ENCODE data around the gene SNAPC4. TPM values are rescaled to one million over a fixed set of nuclear protein-coding genes. Genes with fewer than 3 reads are reported as not detected.

The SNAPC4 gene
- total RNA-seq, 1 donor from 2014 or later = 13.5 TPM

DNA sequence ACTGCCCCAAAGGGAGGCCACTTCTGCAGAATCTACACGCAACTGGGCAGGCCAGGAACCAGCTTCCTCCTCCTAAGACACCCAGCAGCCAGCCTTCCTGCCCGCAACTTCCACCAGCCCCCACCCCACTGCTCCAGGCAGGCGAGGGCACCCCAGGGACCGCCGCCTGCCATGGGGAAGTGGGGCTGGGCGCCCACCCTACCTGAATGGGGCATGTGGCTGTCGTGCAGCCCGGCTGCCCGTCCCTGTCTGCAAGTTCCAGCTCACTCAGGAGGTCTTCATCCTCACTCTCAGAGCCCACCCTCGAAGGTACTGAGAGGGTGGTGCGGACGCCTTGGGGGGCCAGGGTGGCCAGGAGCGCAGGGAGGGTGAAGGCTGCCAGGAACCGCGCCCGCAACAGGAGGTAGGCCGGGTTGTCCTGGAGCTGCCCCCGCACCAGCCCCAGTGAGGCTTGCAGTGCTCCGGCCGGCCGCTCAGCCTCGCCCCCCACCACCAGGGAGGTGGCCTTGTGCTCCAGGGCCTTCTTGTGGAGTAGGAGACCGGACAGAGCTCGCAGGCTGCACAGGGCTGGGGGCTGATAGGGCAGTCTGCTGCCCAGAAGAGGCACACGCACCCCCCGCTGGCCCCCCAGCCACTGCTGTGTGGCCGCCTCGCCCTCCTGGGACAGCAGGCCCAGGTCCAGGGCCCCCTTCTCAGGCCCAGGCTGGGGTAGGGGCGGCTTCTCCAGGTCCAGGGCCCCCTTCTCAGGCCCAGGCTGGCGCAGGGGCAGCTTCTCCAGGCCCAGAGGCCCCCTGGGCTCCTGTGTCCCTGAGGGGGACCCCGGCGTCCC, 22.4 kb downstream of the SNAPC4 start:
- Mint-ChIP-seq H3K27ac (ENCODE audit: unreplicated experiment) (no peak overlapping the region), H3K4me1 (ENCODE audit: unreplicated experiment) (peaks cover 6% of the 10 kb centered on the region), H3K27me3 (ENCODE audit: unreplicated experiment) (peaks cover 5% of the 10 kb centered on the region), H3K4me3 (ENCODE audit: unreplicated experiment) (no peak overlapping the region), H3K36me3 (ENCODE audit: low read depth, unreplicated experiment) (peaks cover 3% of the 10 kb centered on the region), H3K9me3 (ENCODE audit: unreplicated experiment) (no peaks in the 10 kb centered on the region)
- TF ChIP-seq, protein P1, sequence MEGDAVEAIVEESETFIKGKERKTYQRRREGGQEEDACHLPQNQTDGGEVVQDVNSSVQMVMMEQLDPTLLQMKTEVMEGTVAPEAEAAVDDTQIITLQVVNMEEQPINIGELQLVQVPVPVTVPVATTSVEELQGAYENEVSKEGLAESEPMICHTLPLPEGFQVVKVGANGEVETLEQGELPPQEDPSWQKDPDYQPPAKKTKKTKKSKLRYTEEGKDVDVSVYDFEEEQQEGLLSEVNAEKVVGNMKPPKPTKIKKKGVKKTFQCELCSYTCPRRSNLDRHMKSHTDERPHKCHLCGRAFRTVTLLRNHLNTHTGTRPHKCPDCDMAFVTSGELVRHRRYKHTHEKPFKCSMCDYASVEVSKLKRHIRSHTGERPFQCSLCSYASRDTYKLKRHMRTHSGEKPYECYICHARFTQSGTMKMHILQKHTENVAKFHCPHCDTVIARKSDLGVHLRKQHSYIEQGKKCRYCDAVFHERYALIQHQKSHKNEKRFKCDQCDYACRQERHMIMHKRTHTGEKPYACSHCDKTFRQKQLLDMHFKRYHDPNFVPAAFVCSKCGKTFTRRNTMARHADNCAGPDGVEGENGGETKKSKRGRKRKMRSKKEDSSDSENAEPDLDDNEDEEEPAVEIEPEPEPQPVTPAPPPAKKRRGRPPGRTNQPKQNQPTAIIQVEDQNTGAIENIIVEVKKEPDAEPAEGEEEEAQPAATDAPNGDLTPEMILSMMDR (IDR thresholded peaks at IDR 0.05; ENCODE audit: unreplicated experiment) = no peak
- DNase-seq (ENCODE audit: low spot score) = no peak

- no peak overlapping the region for H3K27ac Mint-ChIP-seq (ENCODE audit: unreplicated experiment)
- peaks cover 4% of the 10 kb centered on the region for H3K27me3 Mint-ChIP-seq (ENCODE audit: unreplicated experiment)
- H3K4me1 Mint-ChIP-seq (ENCODE audit: unreplicated experiment) = peaks cover 6% of the 10 kb centered on the region
- peaks cover 3% of the 10 kb centered on the region for H3K36me3 Mint-ChIP-seq (ENCODE audit: low read depth, unreplicated experiment)
- TF ChIP-seq, protein P1 (IDR thresholded peaks at IDR 0.05; ENCODE audit: unreplicated experiment) = no peak
- H3K9me3 Mint-ChIP-seq (ENCODE audit: unreplicated experiment) = no peaks in the 10 kb centered on the region
- no peak overlapping the region for H3K4me3 Mint-ChIP-seq (ENCODE audit: unreplicated experiment)
- no peak for DNase-seq (ENCODE audit: low spot score)
Measured at GRCh38 chr9:136376457-136376856, 23.5 kb downstream of the SNAPC4 start.

DNA sequence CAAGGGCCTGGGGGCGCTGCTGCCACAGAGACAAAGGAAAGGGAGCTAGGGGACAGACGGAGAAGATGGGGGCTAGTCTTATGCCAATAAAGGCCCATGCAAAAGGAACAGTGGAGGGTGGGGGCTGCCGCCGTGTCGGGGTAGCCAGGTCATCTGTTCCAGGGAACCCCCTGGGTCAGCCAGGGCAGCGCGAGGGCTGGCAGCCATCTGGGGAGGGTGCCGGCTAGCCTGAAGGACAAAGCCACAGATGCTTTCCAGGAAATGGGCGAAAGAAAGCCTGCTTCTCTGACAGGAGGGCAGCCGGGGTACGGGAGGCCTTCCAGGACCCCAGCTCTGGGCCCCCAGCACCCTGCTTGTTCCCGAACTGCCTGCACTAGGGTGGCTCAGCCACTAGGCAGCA, 24.9 kb downstream of the SNAPC4 start:
- H3K36me3 Mint-ChIP-seq (ENCODE audit: low read depth, unreplicated experiment) = no peaks in the 10 kb centered on the region
- H3K4me3 Mint-ChIP-seq (ENCODE audit: unreplicated experiment) = no peak overlapping the region
- no peak for DNase-seq (ENCODE audit: low spot score)
- H3K4me1 Mint-ChIP-seq (ENCODE audit: unreplicated experiment) = peaks cover 6% of the 10 kb centered on the region
- H3K27ac Mint-ChIP-seq (ENCODE audit: unreplicated experiment) = no peak overlapping the region
- peaks cover 6% of the 10 kb centered on the region for H3K27me3 Mint-ChIP-seq (ENCODE audit: unreplicated experiment)
- TF ChIP-seq, protein P1 (IDR thresholded peaks at IDR 0.05; ENCODE audit: unreplicated experiment) = no peak
- H3K9me3 Mint-ChIP-seq (ENCODE audit: unreplicated experiment) = no peaks in the 10 kb centered on the region

DNA sequence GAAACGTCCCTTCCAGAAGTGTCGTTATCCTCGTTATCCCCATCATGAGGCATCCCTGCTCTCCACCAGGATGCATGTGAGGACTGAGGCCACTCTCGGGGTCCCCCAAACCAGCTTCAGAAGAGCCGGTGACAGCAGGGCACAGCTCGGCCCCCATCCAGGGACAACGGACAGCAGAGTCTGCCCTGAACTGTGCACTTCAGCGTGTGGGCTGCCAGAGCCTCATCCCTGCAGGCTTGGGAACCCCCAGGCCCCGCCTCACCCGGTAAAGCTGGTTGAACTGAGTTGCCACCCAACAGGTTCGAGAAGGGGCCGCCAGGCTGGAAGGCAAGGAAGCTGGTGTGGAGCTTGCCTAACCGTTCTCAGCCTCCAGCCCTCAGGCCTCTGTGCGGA, 25.8 kb downstream of the SNAPC4 start:
- Mint-ChIP-seq H3K27me3 (ENCODE audit: unreplicated experiment) (peaks cover 10% of the 10 kb centered on the region), H3K9me3 (ENCODE audit: unreplicated experiment) (no peaks in the 10 kb centered on the region), H3K4me3 (ENCODE audit: unreplicated experiment) (no peak overlapping the region), H3K36me3 (ENCODE audit: low read depth, unreplicated experiment) (no peaks in the 10 kb centered on the region), H3K27ac (ENCODE audit: unreplicated experiment) (no peak overlapping the region), H3K4me1 (ENCODE audit: unreplicated experiment) (peaks cover 6% of the 10 kb centered on the region)
- no peak for DNase-seq (ENCODE audit: low spot score)
- TF ChIP-seq, protein P1 (IDR thresholded peaks at IDR 0.05; ENCODE audit: unreplicated experiment) = no peak

Measured in endothelial cell (in vitro differentiated cells).